GM19193 (cell line): Measurements from ENCODE around the gene KRTAP5-2.

ENCODE experiments used
- POLR2A ChIP-seq: IDR thresholded peaks from 4 replicates; pipeline ENCODE4 v1.6.1; 2011; ENCODE audit not compliant: insufficient read depth, insufficient read length; ENCODE audit errors: extremely low read depth

KRTAP5-2 gene

GRCh38 chr11:1630271-1630670, 32.2 kb upstream of the KRTAP5-2 start:
- TF ChIP-seq POLR2A = no peak

- TF ChIP-seq POLR2A = no peak
These were observed 31.5 kb upstream of the KRTAP5-2 start, which contains the start of gene KRTAP5-5 for GRCh38 chr11:1629326-1630185. TSS of gene KRTAP5-5 (plus strand) at chr11:1629775. CDS start at chr11:1629841, 66 bp downstream.

GRCh38 chr11:1628506-1629325, 30.6 kb upstream of the KRTAP5-2 start:
- no peak for TF ChIP-seq POLR2A

- TF ChIP-seq POLR2A = no peak
These were observed 27.4 kb upstream of the KRTAP5-2 start for GRCh38 chr11:1625541-1625940.

GRCh38 chr11:1624621-1625020, 26.5 kb upstream of the KRTAP5-2 start:
- TF ChIP-seq POLR2A = no peak

GRCh38 chr11:1623716-1624115, 25.6 kb upstream of the KRTAP5-2 start:
- TF ChIP-seq POLR2A = no peak

GRCh38 chr11:1622086-1622485, 24.0 kb upstream of the KRTAP5-2 start, which contains the start of gene KRTAP5-4:
TSS of gene KRTAP5-4 (minus strand) at chr11:1622138. CDS start at chr11:1622093, 45 bp downstream.
- TF ChIP-seq POLR2A = no peak

GRCh38 chr11:1619449-1619848, 21.4 kb upstream of the KRTAP5-2 start:
- TF ChIP-seq POLR2A = no peak

GRCh38 chr11:1618231-1618630, 20.1 kb upstream of the KRTAP5-2 start:
- no peak for TF ChIP-seq POLR2A

GRCh38 chr11:1608363-1608762, 10.3 kb upstream of the KRTAP5-2 start, which contains the start of gene KRTAP5-3:
TSS of gene KRTAP5-3 (minus strand) at chr11:1608463. CDS start at chr11:1608385, 78 bp downstream.
- no peak for TF ChIP-seq POLR2A

GRCh38 chr11:1604711-1605110, 6.6 kb upstream of the KRTAP5-2 start:
- no peak for TF ChIP-seq POLR2A

GRCh38 chr11:1604181-1604580, 6.1 kb upstream of the KRTAP5-2 start:
- TF ChIP-seq POLR2A = no peak

GRCh38 chr11:1603629-1604028, 5.5 kb upstream of the KRTAP5-2 start:
- no peak for TF ChIP-seq POLR2A

GRCh38 chr11:1600626-1601025, 2.5 kb upstream of the KRTAP5-2 start:
- TF ChIP-seq POLR2A = no peak

GRCh38 chr11:1598816-1599215, 722 bp upstream of the KRTAP5-2 start:
- no peak for TF ChIP-seq POLR2A
